ENCODE results near the gene ARHGEF28. TPM values are rescaled to one million over a fixed set of nuclear protein-coding genes. Genes with fewer than 3 reads are reported as not detected.

The ARHGEF28 gene
- polyA plus RNA-seq, 1 experiment = 8.8 TPM

- CTCF ChIA-PET = no interaction called here
- DNase-seq (ENCODE audit: low read depth, low spot score) = no peak
- Histone ChIP-seq H3K27ac (ENCODE audit: low read depth, low read length) (no peak overlapping the region), H3K9me3 (ENCODE audit: control insufficient read depth, insufficient read depth, low read length) (no peaks in the 10 kb centered on the region), H3K4me3 (ENCODE audit: low read depth, low read length) (no peak overlapping the region), H3K27me3 (ENCODE audit: control insufficient read depth, insufficient read depth, low read length) (no peaks in the 10 kb centered on the region)
- POLR2A ChIA-PET = no interaction called here
- no peak for TF ChIP-seq CTCF (IDR thresholded peaks at IDR 0.05; ENCODE audit: low read depth, low read length)
Measured at GRCh38 chr5:73830646-73831045, 204.7 kb downstream of the ARHGEF28 start.

DNA sequence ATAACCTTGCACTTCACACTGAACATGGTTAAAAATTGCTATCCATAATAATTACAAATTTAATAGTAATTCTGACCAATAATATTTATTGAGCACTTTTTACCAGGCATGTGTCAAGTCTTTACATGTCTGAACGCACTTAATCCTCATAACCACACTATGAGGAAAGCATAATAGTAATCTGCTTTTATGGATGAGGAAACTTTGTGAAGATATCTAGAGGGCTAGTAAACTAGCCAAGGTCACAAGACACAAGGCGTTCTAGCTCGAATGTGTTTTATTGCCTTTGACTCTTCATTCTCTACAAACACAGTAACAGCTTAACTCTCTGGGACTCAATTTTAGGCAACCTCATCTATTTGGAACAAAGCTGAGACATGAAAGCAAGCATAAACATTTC lies 205.1 kb downstream of the ARHGEF28 start:
- Histone ChIP-seq H3K9me3 (ENCODE audit: control insufficient read depth, insufficient read depth, low read length) (no peaks in the 10 kb centered on the region), H3K27ac (ENCODE audit: low read depth, low read length) (no peak overlapping the region), H3K4me3 (ENCODE audit: low read depth, low read length) (no peak overlapping the region), H3K27me3 (ENCODE audit: control insufficient read depth, insufficient read depth, low read length) (no peaks in the 10 kb centered on the region)
- ChIA-PET CTCF (interaction anchor here (1.3 kb wide), 1 partner anchor 240 kb away, joined by 3 read pairs; no protein-coding TSS in a partner anchor), POLR2A (interaction anchor here (0.6 kb wide), 1 partner anchor 80 kb away, joined by 3 read pairs; no protein-coding TSS in a partner anchor)
- no peak for DNase-seq (ENCODE audit: low read depth, low spot score)
- no peak for TF ChIP-seq CTCF (IDR thresholded peaks at IDR 0.05; ENCODE audit: low read depth, low read length)

- Histone ChIP-seq H3K4me3 (ENCODE audit: low read depth, low read length) (no peak overlapping the region), H3K9me3 (ENCODE audit: control insufficient read depth, insufficient read depth, low read length) (no peaks in the 10 kb centered on the region), H3K27ac (ENCODE audit: low read depth, low read length) (no peak overlapping the region), H3K27me3 (ENCODE audit: control insufficient read depth, insufficient read depth, low read length) (no peaks in the 10 kb centered on the region)
- ChIA-PET CTCF (no interaction called here), POLR2A (no interaction called here)
- DNase-seq (ENCODE audit: low read depth, low spot score) = no peak
- no peak for TF ChIP-seq CTCF (IDR thresholded peaks at IDR 0.05; ENCODE audit: low read depth, low read length)
Measured at GRCh38 chr5:73834693-73835092, 208.7 kb downstream of the ARHGEF28 start.

GRCh38 chr5:73835726-73836125 lies 209.7 kb downstream of the ARHGEF28 start:
- Histone ChIP-seq H3K27me3 (ENCODE audit: control insufficient read depth, insufficient read depth, low read length) (no peaks in the 10 kb centered on the region), H3K4me3 (ENCODE audit: low read depth, low read length) (no peak overlapping the region), H3K9me3 (ENCODE audit: control insufficient read depth, insufficient read depth, low read length) (no peaks in the 10 kb centered on the region), H3K27ac (ENCODE audit: low read depth, low read length) (no peak overlapping the region)
- no peak for TF ChIP-seq CTCF (IDR thresholded peaks at IDR 0.05; ENCODE audit: low read depth, low read length)
- ChIA-PET POLR2A (no interaction called here), CTCF (interaction anchor here (0.5 to 0.6 kb wide), 2 partner anchors 221 to 298 kb away, joined by 3 read pairs; no protein-coding TSS in a partner anchor)
- no peak for DNase-seq (ENCODE audit: low read depth, low spot score)

- no peak overlapping the region for H3K4me3 ChIP-seq (ENCODE audit: low read depth, low read length)
- CTCF ChIA-PET = no interaction called here
Measured at GRCh38 chr5:73836607-73837006, 210.6 kb downstream of the ARHGEF28 start.

More at GRCh38 chr5:73836607-73837006, 210.6 kb downstream of the ARHGEF28 start:
- Histone ChIP-seq H3K27me3 (ENCODE audit: control insufficient read depth, insufficient read depth, low read length) (no peaks in the 10 kb centered on the region), H3K9me3 (ENCODE audit: control insufficient read depth, insufficient read depth, low read length) (no peaks in the 10 kb centered on the region), H3K27ac (ENCODE audit: low read depth, low read length) (no peak overlapping the region)
- DNase-seq (ENCODE audit: low read depth, low spot score) = no peak
- TF ChIP-seq CTCF (IDR thresholded peaks at IDR 0.05; ENCODE audit: low read depth, low read length) = no peak
- POLR2A ChIA-PET = no interaction called here

All from AG04450 (cell line).